Right cardiac atrium (tissue), 5 donors: ENCODE measurements around the gene CAMTA1. TPM values are rescaled to one million over a fixed set of nuclear protein-coding genes. Genes with fewer than 3 reads are reported as not detected.
"Not testable (repeated sequence)": the region's sequence is repeated elsewhere in the genome, so short reads cannot be mapped to it uniquely, and the experiment has no call there.

ENCODE experiments used
- ATAC-seq, 2 donors: fragments of 200-7000 bp; cut with Tn5 transposase; one replicate each; pipeline versions ENCODE4 v1.8.0 to v1.9.1; 2020; ENCODE audit warnings: moderate library complexity in 2 of 2, mild to moderate bottlenecking in 1 of 2
- DNase-seq, 3 donors: peaks; one replicate each; pipeline ENCODE4 v3.0.0-alpha.2; 2020
- H3K27ac ChIP-seq: one replicate; pipeline ENCODE4 v1.5.1; 2013; ENCODE audit warnings: mild to moderate bottlenecking, low read length, control low read depth, moderate library complexity
- H3K27me3 ChIP-seq: one replicate; pipeline ENCODE4 v1.6.1; 2013; ENCODE audit not compliant: control insufficient read depth, insufficient read depth
- H3K4me1 ChIP-seq: one replicate; pipeline ENCODE4 v1.6.1; 2013; ENCODE audit warnings: low read length; ENCODE audit not compliant: control insufficient read depth, insufficient read depth
- H3K4me3 ChIP-seq: one replicate; pipeline ENCODE4 v1.5.1; 2013; ENCODE audit warnings: low read length, control low read depth
- H3K9me3 ChIP-seq: one replicate; pipeline ENCODE4 v1.6.1; 2013; ENCODE audit warnings: low read length; ENCODE audit not compliant: control insufficient read depth
- WGBS: extraction: QIAGEN DNeasy Blood & Tissue Kit; methylation state at CpG from one replicate; pipeline ENCODE4 v1.1.7; 2013; 5-methylcytosine and 5-hydroxymethylcytosine counted together
- intact Hi-C, 4 donors: fragments of 100-400 bp; cut with DNase I; formaldehyde crosslinking; loops; one replicate each; pipeline versions ENCODE4 v1.11.0 to v1.14.0; 2022 to 2023
- polyA plus RNA-seq: library from polyadenylated mRNA; stranded (reverse); fragments of 200-250 nt; gene quantifications from one replicate; pipeline ENCODE4 v1.2.3, GENCODE V29; 2013
- total RNA-seq, 4 donors: library from RNA; stranded (reverse); fragmentation: NEBNext Ultra II Directional; extraction: Animal tissue kit (Norgen Biotek cat#: 25700); gene quantifications; one replicate each; pipeline ENCODE4 v1.2.1, GENCODE V29; 2021
- donor health status: healthy with polysubstance abuse.
- donor health status: DM: no; HTN: yes; CAD: no.
- donor health status: DM: no; HTN: no; CAD: no.
- donor health status: DM: no; HTN: yes; CAD: no; lungs with severe emphysema.
- donor health status: DM: yes; HTN: yes; CAD: no.

CAMTA1 gene
- total and polyA plus RNA-seq, 5 donors: 155 to 334 (median 164) TPM

- DNase-seq (no peak), ATAC-seq (no peak)
- WGBS: 93% methylated on average over 3 of the region's 3 CpGs
- Histone ChIP-seq H3K4me3 (no peak overlapping the region), H3K4me1 (no peaks in the 10 kb centered on the region), H3K9me3 (no peaks in the 10 kb centered on the region), H3K27me3 (no peaks in the 10 kb centered on the region), H3K27ac (no peak overlapping the region)
- intact Hi-C loops: no loop called here
These were observed 350.2 kb downstream of the CAMTA1 start for GRCh38 chr1:7135493-7135892.

DNA sequence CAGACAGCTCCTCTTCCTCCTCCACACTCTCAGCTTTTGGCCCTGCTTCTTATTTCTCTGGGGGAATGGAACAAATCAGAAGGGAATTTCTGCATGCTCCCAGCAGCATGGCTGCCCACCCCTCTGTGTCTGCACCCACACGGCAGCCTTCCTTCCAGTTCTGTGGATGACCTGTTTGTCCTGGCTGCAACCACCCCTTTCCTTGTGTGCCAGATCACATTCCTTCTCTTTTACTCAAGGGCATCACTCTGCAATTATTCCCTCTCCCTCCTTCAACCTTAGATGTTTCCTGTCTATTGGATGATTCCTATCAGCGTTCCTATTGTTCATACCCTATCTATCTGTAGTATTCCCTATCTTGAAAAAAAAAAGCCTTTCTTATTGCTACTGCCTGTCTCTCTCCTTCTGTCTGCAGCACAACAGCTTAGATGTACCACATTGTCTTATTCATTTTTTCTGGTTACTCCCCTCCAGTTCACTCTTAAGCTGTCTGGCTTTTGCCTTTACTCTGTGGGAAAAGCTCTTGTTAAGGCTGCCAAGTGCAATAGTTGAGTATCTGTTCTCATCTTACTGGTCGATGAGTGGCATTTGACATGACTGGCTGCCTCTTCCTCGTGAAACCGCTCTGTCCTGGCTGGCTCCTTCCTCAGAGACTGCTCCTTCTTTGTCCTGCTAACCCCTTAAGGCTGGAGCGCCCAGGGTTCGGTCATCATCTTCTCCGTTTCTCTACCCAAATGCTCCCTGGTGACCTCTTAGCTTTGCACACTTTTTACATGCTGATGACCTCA lies 351.1 kb downstream of the CAMTA1 start:
- Histone ChIP-seq H3K27me3 (no peaks in the 10 kb centered on the region), H3K4me3 (no peak overlapping the region), H3K9me3 (no peaks in the 10 kb centered on the region), H3K27ac (no peak overlapping the region), H3K4me1 (no peaks in the 10 kb centered on the region)
- peak; percentile 42 to 59 for ATAC-seq
- DNase-seq: no peak
- intact Hi-C loops: no loop called here
- 35% methylated on average over 8 of the region's 8 CpGs for WGBS

DNA sequence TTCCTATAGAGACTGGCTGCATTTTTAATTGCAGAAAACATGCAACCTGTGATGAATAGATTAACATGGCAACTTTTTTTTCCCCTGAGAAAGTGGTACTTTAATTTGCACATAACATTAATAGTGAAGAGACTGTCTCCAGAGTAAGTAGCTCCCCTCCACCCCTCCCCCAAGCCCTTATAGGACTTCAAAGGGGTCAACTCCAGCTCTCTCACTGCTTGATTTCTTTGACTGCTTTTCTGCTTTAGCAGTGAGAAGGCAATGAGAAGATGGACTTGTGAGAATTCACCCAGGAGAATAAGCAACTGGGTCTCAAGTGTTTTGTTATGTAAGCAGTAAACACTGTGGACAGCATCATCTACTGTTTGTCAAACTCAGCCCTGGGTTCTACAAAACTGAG lies 355.0 kb downstream of the CAMTA1 start:
- no peak for DNase-seq
- Histone ChIP-seq H3K4me3 (no peak overlapping the region), H3K4me1 (no peaks in the 10 kb centered on the region), H3K27ac (no peak overlapping the region), H3K9me3 (no peaks in the 10 kb centered on the region), H3K27me3 (no peaks in the 10 kb centered on the region)
- intact Hi-C loops: no loop called here
- no peak for ATAC-seq

GRCh38 chr1:7145947-7146346 lies 360.7 kb downstream of the CAMTA1 start:
- WGBS: 63% methylated on average over 9 of the region's 9 CpGs
- DNase-seq: peak in 1 of 3 donors; percentile 30
- no peak overlapping the region for H3K27ac ChIP-seq
- H3K4me1 ChIP-seq: no peaks in the 10 kb centered on the region
- intact Hi-C loops: no loop called here
- no peaks in the 10 kb centered on the region for H3K9me3 ChIP-seq
- H3K4me3 ChIP-seq: no peak overlapping the region
- no peak for ATAC-seq
- no peaks in the 10 kb centered on the region for H3K27me3 ChIP-seq

- Histone ChIP-seq H3K27ac (no peak overlapping the region), H3K4me1 (no peaks in the 10 kb centered on the region), H3K9me3 (no peaks in the 10 kb centered on the region), H3K27me3 (no peaks in the 10 kb centered on the region), H3K4me3 (no peak overlapping the region)
- intact Hi-C loops: no loop called here
- WGBS: 95% methylated on average over 5 of the region's 5 CpGs
- DNase-seq (no peak), ATAC-seq (no peak)
These were observed 361.5 kb downstream of the CAMTA1 start for GRCh38 chr1:7146710-7147109.

DNA sequence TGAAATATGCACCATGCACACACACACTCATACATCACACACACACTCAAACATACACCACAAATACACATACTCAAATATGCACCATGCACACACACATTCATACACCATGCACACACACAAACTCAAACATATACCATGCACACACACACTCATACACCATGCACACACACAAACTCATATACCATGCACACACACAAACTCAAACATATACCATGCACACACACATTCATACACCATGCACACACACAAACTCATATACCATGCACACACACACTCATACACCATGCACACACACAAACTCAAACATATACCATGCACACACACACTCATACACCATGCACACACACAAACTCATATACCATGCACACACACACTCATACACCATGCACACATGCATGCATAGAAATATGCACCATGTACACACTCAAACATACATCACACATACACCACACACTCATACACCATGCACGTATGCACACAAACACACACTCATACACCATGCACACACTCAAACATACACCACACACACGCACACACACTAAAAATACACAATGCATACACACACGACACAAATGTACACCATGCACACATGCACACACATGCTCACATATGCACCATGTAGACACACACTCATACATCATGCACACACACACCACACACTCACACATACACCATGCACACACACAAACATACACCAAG lies 362.5 kb downstream of the CAMTA1 start:
- H3K4me1 ChIP-seq, intact Hi-C loops, H3K27ac ChIP-seq, H3K4me3 ChIP-seq, H3K27me3 ChIP-seq, DNase-seq, ATAC-seq, H3K9me3 ChIP-seq: not testable (repeated sequence)
- WGBS: 96% methylated on average over 3 of the region's 3 CpGs

- Histone ChIP-seq H3K4me3 (no peak overlapping the region), H3K9me3 (no peaks in the 10 kb centered on the region), H3K27ac (no peak overlapping the region), H3K4me1 (no peaks in the 10 kb centered on the region), H3K27me3 (no peaks in the 10 kb centered on the region)
- ATAC-seq (peak; percentile 78), DNase-seq (peak; percentile 58 to 88 (median 87))
- 35% methylated on average over 31 of the region's 31 CpGs for WGBS
- intact Hi-C loops: no loop called here
These were observed 364.0 kb downstream of the CAMTA1 start for GRCh38 chr1:7149080-7149838.

DNA sequence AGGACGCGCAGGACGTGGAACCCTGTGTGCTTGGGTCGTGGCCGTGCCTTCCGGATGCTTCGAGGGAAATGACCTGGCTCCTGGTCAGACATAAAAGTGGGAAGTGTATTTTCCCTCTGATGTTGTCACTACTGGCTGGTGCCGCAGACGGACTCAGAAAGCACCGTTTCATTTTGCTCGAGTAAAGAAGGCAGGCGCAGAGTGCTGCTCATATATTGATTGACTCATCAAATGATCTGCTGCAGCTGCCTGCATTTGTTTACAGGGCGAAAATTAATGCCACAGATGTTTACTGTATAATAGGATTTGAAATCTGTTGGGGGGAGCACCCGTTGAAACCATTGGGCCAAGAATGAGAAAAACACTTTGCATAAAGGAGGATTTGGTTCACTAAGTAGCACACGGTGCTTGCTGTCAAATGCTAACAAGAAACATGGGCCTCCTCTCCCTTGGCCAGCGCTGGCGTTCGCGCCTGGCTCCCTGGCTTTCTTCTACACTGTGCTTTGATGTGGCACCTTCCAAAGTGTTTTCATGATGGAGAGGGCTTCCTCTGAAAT lies 365.5 kb downstream of the CAMTA1 start:
- ATAC-seq (no peak), DNase-seq (no peak)
- intact Hi-C loops: no loop called here
- H3K27me3 ChIP-seq: no peaks in the 10 kb centered on the region
- H3K9me3 ChIP-seq: no peaks in the 10 kb centered on the region
- H3K4me3 ChIP-seq: no peak overlapping the region
- no peak overlapping the region for H3K27ac ChIP-seq
- H3K4me1 ChIP-seq: no peaks in the 10 kb centered on the region
- whole genome bisulfite sequencing: 80% methylated on average over 19 of the region's 19 CpGs

DNA sequence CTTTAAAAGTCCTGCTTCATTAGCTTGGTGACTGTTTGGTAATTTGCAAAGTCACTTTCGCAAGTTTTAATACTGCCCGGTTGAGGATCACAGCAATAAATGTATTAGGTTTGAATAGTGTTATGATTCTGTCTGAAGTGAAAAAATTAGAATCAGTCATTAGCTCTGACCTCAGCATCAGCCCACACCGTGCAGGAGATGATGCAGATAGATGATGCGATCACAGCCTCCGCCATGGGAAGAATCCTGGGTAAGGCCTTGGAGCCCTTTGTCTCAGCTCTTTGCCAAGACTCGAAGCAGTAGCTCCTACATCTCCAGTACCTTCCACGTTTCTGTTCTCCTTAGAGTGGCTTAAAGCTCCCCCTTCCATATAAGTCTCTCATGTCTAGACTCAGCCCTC lies 366.7 kb downstream of the CAMTA1 start:
- WGBS: 78% methylated on average over 7 of the region's 7 CpGs

DNA sequence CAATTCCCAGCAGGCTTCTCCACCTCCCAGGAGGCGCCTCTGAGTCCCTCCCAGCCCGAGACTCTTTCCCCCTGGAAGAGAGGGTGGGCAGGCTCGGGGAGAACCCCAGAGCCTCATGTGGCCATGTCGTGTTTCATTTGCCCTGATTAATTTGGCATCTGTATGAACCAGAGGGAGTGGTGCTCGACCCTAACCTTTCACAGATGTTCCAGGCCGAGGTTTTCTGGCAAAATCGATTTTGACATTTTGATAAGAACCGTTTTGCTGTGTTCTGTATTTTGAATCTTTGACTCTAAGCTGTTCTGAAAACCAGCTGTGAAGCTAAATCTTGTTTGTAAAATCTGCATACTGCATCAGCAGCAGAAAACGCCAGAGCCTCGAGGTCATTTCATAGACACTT lies 367.4 kb downstream of the CAMTA1 start:
- DNase-seq: no peak
- Histone ChIP-seq H3K27ac (no peak overlapping the region), H3K4me1 (no peaks in the 10 kb centered on the region), H3K27me3 (no peaks in the 10 kb centered on the region), H3K9me3 (no peaks in the 10 kb centered on the region), H3K4me3 (no peak overlapping the region)
- 58% methylated on average over 10 of the region's 10 CpGs for WGBS
- no peak for ATAC-seq
- intact Hi-C loops: no loop called here

More for the DNA sequence above, 366.7 kb downstream of the CAMTA1 start:
- Histone ChIP-seq H3K4me3 (no peak overlapping the region), H3K27me3 (no peaks in the 10 kb centered on the region), H3K27ac (no peak overlapping the region), H3K9me3 (no peaks in the 10 kb centered on the region), H3K4me1 (no peaks in the 10 kb centered on the region)
- DNase-seq: no peak
- no peak for ATAC-seq
- intact Hi-C loops: no loop called here

DNA sequence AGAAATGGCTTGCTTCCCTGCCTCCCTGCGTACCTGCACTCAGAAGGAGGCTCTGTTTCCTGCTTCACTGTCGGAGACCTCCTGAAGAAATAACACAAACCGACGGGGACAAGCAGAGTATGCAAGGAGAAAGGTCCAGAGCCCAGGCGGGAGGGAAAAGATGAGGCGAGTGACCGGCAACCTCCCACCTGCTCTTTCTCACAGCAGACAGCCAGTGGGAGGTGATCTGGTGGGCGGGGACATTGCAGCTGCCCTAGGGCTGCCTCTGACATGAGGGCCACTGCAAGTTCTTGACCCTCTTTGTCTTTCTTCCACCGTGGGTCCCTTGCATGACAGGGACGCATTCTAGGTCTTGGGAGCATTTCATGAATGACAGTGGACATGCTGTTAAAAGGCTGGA lies 368.2 kb downstream of the CAMTA1 start:
- Histone ChIP-seq H3K4me1 (no peaks in the 10 kb centered on the region), H3K27me3 (no peaks in the 10 kb centered on the region), H3K9me3 (no peaks in the 10 kb centered on the region), H3K4me3 (no peak overlapping the region), H3K27ac (no peak overlapping the region)
- WGBS: 66% methylated on average over 10 of the region's 10 CpGs
- ATAC-seq (no peak), DNase-seq (no peak)
- intact Hi-C loops: no loop called here
